ENCODE data around the gene TSC22D4.

DNA sequence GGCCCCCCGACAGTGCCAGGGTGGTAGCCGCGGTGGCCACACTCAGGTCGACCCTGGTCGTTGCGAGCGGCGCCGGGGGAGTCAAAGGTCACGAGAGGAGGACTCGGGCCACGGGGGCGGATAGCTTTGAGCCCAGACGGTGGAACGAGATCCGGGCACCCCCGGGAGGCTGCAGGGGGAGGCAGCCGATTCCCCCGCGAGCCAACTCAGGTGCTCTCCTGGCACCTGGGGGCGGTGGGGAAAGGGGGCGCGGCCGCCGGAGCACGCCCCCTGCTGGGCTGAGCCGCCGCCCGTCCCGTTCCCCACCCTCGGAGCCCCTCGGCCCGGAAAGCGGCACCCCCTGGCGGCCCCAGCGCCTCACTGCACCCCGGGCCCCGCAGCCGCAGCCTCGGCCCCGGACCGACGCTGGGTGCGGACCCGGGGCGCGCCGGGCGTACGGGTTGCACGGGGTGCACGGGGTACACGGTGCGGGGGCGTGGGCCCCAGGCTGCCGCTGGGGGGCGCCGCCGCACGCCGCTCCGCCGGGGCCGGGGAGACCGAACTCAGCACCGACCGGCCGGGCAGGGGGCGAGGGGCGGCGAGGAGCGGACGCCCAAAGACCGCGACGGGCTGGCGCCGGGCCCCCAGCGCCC, 4.2 kb upstream of the TSC22D4 start:
- TF ChIP-seq, protein P1, sequence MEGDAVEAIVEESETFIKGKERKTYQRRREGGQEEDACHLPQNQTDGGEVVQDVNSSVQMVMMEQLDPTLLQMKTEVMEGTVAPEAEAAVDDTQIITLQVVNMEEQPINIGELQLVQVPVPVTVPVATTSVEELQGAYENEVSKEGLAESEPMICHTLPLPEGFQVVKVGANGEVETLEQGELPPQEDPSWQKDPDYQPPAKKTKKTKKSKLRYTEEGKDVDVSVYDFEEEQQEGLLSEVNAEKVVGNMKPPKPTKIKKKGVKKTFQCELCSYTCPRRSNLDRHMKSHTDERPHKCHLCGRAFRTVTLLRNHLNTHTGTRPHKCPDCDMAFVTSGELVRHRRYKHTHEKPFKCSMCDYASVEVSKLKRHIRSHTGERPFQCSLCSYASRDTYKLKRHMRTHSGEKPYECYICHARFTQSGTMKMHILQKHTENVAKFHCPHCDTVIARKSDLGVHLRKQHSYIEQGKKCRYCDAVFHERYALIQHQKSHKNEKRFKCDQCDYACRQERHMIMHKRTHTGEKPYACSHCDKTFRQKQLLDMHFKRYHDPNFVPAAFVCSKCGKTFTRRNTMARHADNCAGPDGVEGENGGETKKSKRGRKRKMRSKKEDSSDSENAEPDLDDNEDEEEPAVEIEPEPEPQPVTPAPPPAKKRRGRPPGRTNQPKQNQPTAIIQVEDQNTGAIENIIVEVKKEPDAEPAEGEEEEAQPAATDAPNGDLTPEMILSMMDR (IDR thresholded peaks at IDR 0.05), result peak; percentile 91 to 100 (median 99)
- TF ChIP-seq POLR2A (IDR thresholded peaks at IDR 0.05), result no peak
